Peyer's patch (tissue), 4 donors: ENCODE results near the gene TMEM222. TPM values are rescaled to one million over a fixed set of nuclear protein-coding genes. Genes with fewer than 3 reads are reported as not detected.

Experiments used
- DNase-seq, 3 donors: peaks; one replicate each; pipeline ENCODE4 v3.0.0-alpha.2; 2017 to 2019
- H3K27ac ChIP-seq, 4 donors: fragments of 200-600 bp; sonication (generic); one replicate each; pipeline ENCODE4 v1.5.1; 2016 to 2019
- H3K27me3 ChIP-seq, 2 donors: fragments of 200-600 bp; sonication (generic); one replicate each; pipeline ENCODE4 v1.5.1; 2019
- H3K36me3 ChIP-seq, 3 donors: fragments of 200-600 bp; sonication (generic); one replicate each; pipeline ENCODE4 v1.5.1; 2016 to 2019
- H3K4me1 ChIP-seq, 4 donors: fragments of 200-600 bp; sonication (generic); one replicate each; pipeline ENCODE4 v1.5.1; 2016 to 2019
- H3K4me3 ChIP-seq, 4 donors: fragments of 200-600 bp; sonication (generic); 1 replicate in 3 of 4; 2 replicates in 1 of 4; pipeline ENCODE4 v1.5.1; 2016 to 2019; ENCODE audit warnings: mild to moderate bottlenecking in 1 of 4
- H3K9me3 ChIP-seq, 4 donors: fragments of 200-600 bp; sonication (generic); one replicate each; pipeline ENCODE4 v1.5.1; 2016 to 2019; ENCODE audit warnings: mild to moderate bottlenecking in 1 of 4
- CTCF ChIP-seq, 6 experiments: fragments of 450-650 bp in 4 of 6; fragments of 200-600 bp in 2 of 6; sonication (generic) in 1 of 6; IDR thresholded peaks; one replicate each; pipeline ENCODE4 v1.5.1; 2017 to 2019; ENCODE audit warnings: antibody characterized with exemption in 6 of 6, mild to moderate bottlenecking in 3 of 6, moderate library complexity in 1 of 6
- POLR2A ChIP-seq, 2 donors: fragments of 450-650 bp; IDR thresholded peaks; one replicate each; pipeline ENCODE4 v1.5.1; 2017; ENCODE audit warnings: antibody characterized with exemption in 2 of 2, mild to moderate bottlenecking in 2 of 2, moderate library complexity in 2 of 2
- total RNA-seq, 4 donors: library from RNA; depleted of rRNA; stranded (reverse); fragments of >200 nt; gene quantifications; one replicate each; pipeline ENCODE4 v1.1.0, GENCODE V29; 2016

Gene TMEM222
- total RNA-seq, 4 donors from 2014 or later: 9.9 to 30.8 (median 25.4) TPM

- H3K27ac ChIP-seq: no peak overlapping the region
- no peak overlapping the region for H3K4me3 ChIP-seq
- peaks cover 0 to 19% (median 5%) of the 10 kb centered on the region in 4 donors for H3K4me1 ChIP-seq
- H3K9me3 ChIP-seq: no peaks in the 10 kb centered on the region
- no peak for DNase-seq
- peaks cover 0 to 29% (median 0%) of the 10 kb centered on the region in 3 donors for H3K36me3 ChIP-seq
- no peaks in the 10 kb centered on the region for H3K27me3 ChIP-seq
- TF ChIP-seq POLR2A (IDR thresholded peaks at IDR 0.05): no peak
- TF ChIP-seq CTCF (IDR thresholded peaks at IDR 0.05): no peak
These were observed 3.3 kb downstream of the TMEM222 start for GRCh38 chr1:27325286-27325685.

- DNase-seq: no peak
- Histone ChIP-seq H3K27ac (no peak overlapping the region), H3K27me3 (no peaks in the 10 kb centered on the region), H3K9me3 (no peaks in the 10 kb centered on the region), H3K4me3 (no peak overlapping the region), H3K36me3 (peaks cover 0 to 47% (median 0%) of the 10 kb centered on the region in 3 donors), H3K4me1 (peaks cover 0 to 17% (median 5%) of the 10 kb centered on the region in 4 donors)
- no peak for TF ChIP-seq CTCF (IDR thresholded peaks at IDR 0.05)
- TF ChIP-seq POLR2A (IDR thresholded peaks at IDR 0.05): no peak
These were observed 6.0 kb downstream of the TMEM222 start for GRCh38 chr1:27327964-27328363.

- Histone ChIP-seq H3K4me3 (no peak overlapping the region), H3K27ac (no peak overlapping the region), H3K4me1 (peaks cover 0 to 6% (median 0%) of the 10 kb centered on the region in 4 donors), H3K27me3 (no peaks in the 10 kb centered on the region), H3K36me3 (peaks cover 0 to 65% (median 0%) of the 10 kb centered on the region in 3 donors), H3K9me3 (no peaks in the 10 kb centered on the region)
- TF ChIP-seq CTCF (IDR thresholded peaks at IDR 0.05) (no peak), POLR2A (IDR thresholded peaks at IDR 0.05) (no peak)
- DNase-seq: no peak
These were observed 8.8 kb downstream of the TMEM222 start for GRCh38 chr1:27330786-27331185.

- Histone ChIP-seq H3K27ac (no peak overlapping the region), H3K4me3 (no peak overlapping the region), H3K9me3 (no peaks in the 10 kb centered on the region), H3K36me3 (peaks cover 0 to 66% (median 0%) of the 10 kb centered on the region in 3 donors), H3K27me3 (no peaks in the 10 kb centered on the region), H3K4me1 (peaks cover 0 to 4% (median 0%) of the 10 kb centered on the region in 4 donors)
- DNase-seq: no peak
- TF ChIP-seq CTCF (IDR thresholded peaks at IDR 0.05) (no peak), POLR2A (IDR thresholded peaks at IDR 0.05) (no peak)
These were observed 9.5 kb downstream of the TMEM222 start for GRCh38 chr1:27331426-27331825.

GRCh38 chr1:27331922-27332321 is 10.0 kb downstream of the TMEM222 start:
- DNase-seq: no peak
- H3K9me3 ChIP-seq: no peaks in the 10 kb centered on the region
- H3K27me3 ChIP-seq: no peaks in the 10 kb centered on the region
- no peak overlapping the region for H3K27ac ChIP-seq
- peaks cover 0 to 69% (median 0%) of the 10 kb centered on the region in 3 donors for H3K36me3 ChIP-seq
- H3K4me1 ChIP-seq: no peaks in the 10 kb centered on the region
- H3K4me3 ChIP-seq: no peak overlapping the region
- TF ChIP-seq POLR2A (IDR thresholded peaks at IDR 0.05) (no peak), CTCF (IDR thresholded peaks at IDR 0.05) (no peak)
